ENCODE results near the gene ERP44.
A peak's percentile ranks its signal among the peaks of the same experiment; 100 is the strongest.
"Not testable (repeated sequence)": the region's sequence is repeated elsewhere in the genome, so short reads cannot be mapped to it uniquely, and the experiment has no call there.

Gene ERP44

DNA sequence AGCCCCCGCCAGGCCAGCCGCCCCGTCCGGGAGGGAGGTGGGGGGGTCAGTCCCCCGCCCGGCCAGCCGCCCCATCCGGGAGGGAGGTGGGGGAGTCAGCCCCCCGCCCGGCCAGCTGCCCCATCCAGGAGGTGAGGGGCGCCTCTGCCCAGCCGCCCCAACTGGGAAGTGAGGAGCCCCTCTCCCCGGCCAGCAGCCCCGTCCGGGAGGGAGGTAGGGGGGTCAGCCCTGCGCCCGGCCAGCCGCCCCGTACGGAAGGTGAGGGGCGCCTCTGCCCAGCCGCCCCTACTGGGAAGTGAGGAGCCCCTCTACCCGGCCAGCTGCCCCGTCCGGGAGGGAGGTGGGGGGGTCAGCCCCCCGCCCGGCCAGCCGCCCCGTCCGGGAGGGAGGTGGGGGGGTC lies 30.8 kb downstream of the ERP44 start:
- not testable (repeated sequence) for DNase-seq (ENCODE audit: low read depth, low spot score)

- no peak for DNase-seq (ENCODE audit: low read depth, low spot score)
Observed at GRCh38 chr9:100066539-100066938, 32.3 kb downstream of the ERP44 start.

DNA sequence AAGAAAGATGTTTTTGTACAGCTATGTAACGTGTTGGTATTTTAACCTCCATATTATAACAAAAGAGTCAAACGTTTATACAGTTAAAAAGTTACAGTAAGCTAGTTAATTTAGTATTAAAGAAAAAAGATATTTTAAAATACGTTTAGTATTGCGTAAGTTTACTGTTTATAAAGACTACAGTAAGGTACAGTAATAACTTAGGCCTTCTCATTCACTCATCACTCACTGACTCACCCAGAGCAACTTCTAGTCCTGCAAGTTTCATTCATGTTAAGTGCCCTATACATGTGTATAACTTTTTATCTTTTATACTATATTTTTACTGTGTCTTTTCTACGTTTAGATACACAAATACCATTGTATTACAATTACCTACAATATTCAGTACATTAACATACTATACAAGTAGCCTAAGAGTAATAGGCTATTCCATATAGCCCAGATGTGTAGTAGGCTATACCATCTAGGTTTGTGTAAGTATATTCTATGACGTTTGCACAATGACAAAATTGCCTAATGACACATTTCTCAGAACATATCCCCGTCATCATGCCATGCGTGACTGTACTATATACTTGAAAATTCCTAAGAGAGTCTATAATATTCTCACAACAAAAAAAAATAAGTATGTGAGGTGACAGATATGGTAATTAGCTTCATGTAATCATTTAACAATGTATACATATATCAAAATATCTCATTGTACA lies 33.8 kb downstream of the ERP44 start:
- DNase-seq (ENCODE audit: low read depth, low spot score) = no peak

GRCh38 chr9:100063185-100063584 lies 35.6 kb downstream of the ERP44 start:
- no peak for DNase-seq (ENCODE audit: low read depth, low spot score)

- DNase-seq (ENCODE audit: low read depth, low spot score) = not testable (repeated sequence)
Observed at GRCh38 chr9:100062683-100063082, 36.1 kb downstream of the ERP44 start.

DNA sequence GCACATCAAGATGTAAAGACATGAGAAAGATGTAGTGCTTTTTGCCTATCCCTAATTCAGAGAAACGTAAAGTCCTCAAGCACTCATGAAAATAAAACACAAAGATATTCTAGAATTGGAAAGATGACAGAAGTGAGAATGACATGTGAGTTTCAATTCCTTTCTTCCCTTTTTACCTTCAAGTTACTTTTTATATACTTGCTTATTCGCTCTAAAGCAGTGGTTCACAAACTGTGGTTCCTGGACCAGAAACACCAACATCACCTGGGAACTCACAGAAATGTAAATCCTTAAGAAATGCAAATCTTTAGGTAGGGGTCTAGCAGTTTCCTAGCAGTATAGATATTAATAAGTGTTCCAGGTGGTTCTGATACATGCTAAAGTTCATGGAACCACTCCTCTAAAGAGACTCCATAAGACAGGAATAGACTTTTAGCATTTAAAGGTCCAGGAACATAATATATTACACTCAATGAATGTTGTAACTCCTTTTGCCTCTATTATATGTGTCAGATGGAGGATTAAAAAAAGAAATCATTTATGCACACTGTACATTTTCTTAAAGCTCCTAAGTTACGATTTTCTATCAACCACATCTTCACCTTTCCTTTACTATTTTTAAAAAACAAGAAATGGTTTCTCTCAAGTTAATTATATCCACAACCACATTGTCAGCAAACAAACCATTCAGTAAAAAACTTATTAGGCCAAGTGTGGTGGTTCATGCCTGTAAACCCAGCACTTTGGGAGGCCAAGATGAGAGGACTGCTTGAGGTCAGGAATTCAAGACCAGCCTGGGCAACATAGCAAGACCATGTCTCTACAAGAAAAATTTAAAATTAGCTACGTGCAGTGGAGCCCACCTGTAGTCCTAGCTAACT lies 39.9 kb downstream of the ERP44 start:
- DNase-seq (ENCODE audit: low read depth, low spot score) = no peak

DNA sequence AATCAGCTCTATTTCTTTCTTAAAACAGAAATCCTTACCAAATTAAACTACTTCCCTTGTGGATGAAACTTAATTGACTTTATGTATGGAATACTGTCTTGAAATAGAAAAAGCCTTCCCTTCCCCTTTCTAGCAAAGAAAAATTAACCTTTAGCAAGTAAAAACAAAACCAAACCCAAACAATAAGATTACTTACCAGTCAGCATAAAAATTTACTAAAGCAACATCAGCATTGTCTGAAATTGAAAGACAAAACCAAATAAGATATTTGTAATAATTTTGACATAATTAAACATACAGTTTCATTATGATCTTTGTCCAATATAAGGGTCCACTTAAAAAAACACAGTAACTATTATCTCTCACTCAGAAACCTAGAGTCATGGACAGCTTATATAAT lies 41.2 kb downstream of the ERP44 start:
- DNase-seq (ENCODE audit: low read depth, low spot score) = no peak

- DNase-seq (ENCODE audit: low read depth, low spot score) = no peak
Observed at GRCh38 chr9:100056561-100056960, 42.2 kb downstream of the ERP44 start.

- DNase-seq (ENCODE audit: low read depth, low spot score) = no peak
Observed at GRCh38 chr9:100052375-100052774, 46.4 kb downstream of the ERP44 start.

DNA sequence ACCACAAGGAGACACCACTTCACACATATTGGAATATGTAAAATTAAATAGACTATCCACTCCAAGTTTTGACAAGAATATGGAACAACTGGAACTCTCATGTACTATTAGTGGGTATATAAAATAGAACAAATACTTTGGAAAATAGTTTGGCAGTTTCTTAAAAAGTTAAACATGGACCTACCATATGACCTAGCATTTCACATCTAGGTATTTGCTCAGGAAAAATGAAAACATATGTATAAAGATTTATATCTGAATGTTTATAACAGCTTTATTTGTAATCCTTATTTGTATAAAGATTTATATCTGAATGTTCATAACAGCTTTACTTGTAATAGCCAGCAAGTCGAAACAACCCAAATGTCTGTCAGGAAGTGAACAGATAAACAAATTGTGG lies 49.2 kb downstream of the ERP44 start:
- no peak for DNase-seq (ENCODE audit: low read depth, low spot score)

- DNase-seq (ENCODE audit: low read depth, low spot score) = no peak
Observed at GRCh38 chr9:100038472-100038871, 60.3 kb downstream of the ERP44 start.

GRCh38 chr9:100033877-100034551 lies 64.8 kb downstream of the ERP44 start:
- no peak for DNase-seq (ENCODE audit: low read depth, low spot score)

- no peak for DNase-seq (ENCODE audit: low read depth, low spot score)
Observed at GRCh38 chr9:100030548-100030947, 68.3 kb downstream of the ERP44 start.

GRCh38 chr9:100029251-100029650 lies 69.5 kb downstream of the ERP44 start:
- DNase-seq (ENCODE audit: low read depth, low spot score) = no peak

GRCh38 chr9:100028201-100028784 lies 70.5 kb downstream of the ERP44 start:
- DNase-seq (ENCODE audit: low read depth, low spot score) = peak; percentile 30

DNA sequence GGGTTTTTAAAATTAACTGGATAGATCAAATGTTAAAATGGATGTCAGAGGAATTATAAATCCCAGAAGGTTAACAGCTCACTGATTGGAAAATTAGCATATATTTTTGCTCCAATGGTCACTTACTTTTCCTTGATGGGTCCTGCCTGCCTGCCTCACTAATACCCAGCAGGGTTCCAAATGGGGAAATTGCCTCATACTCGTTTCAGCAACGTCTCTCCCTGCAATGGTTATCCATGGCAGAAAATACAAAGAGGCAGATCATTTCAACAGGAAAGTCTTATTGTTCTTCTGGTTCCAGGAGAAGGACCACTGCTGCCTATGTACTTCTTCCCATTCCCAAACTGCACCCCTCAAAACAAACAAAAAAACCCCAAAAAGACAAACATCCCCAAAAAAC lies 71.3 kb downstream of the ERP44 start:
- DNase-seq (ENCODE audit: low read depth, low spot score) = no peak

GRCh38 chr9:100021931-100022330 lies 76.9 kb downstream of the ERP44 start:
- no peak for DNase-seq (ENCODE audit: low read depth, low spot score)

DNA sequence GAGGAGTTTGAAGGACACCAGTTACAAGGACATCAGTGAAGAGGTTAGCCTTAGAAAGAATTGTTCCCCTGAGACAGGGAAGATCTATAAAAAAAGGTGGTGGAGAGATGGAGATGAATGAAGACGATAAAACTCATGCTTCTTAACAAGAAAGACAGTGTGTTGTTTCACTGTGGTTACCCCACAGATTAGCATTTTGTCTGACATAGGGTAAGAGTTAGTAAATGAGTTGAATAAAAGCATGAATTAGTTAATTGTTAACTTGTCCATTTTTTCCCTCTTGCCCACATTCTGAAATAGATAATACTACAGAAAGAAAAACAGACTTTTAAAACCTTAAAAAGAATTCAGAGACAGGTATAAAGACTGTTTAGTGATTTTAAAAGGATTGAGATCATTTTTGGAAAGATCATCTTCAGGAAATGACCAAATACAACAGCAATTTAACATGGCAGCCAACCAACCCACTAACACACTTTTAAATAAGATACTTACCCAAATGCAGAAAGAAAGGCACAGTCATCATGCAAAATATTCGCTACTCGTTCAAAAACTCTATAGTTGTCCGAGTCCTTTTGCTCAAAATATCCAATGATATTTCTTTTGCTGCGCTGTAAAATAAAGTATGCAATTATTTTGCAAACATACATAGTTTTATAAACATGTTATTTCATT lies 78.5 kb downstream of the ERP44 start:
- no peak for DNase-seq (ENCODE audit: low read depth, low spot score)

GRCh38 chr9:100019541-100019940 lies 79.3 kb downstream of the ERP44 start:
- no peak for DNase-seq (ENCODE audit: low read depth, low spot score)

- no peak for DNase-seq (ENCODE audit: low read depth, low spot score)
Observed at GRCh38 chr9:100014846-100015245, 84.0 kb downstream of the ERP44 start.

DNA sequence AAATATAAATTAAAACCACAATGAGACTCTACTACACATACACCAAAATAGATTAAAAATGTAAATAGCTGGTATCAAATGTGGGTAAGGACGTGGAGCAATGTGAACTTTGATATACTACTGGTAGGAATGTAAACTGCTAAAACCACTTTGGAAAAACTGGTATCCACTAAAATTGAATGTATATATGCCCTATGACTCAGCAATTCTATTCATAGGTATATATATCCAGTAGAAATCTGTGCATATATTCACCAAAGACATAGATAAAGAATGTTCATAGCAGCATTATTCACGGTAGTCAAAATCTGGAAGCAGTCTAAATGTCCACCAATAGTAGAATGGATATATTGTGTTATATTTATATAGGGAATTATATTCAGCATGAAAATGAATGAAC lies 85.2 kb downstream of the ERP44 start:
- DNase-seq (ENCODE audit: low read depth, low spot score) = no peak

- no peak for DNase-seq (ENCODE audit: low read depth, low spot score)
Observed at GRCh38 chr9:100012279-100012678, 86.5 kb downstream of the ERP44 start.
